ENCODE data around the gene MEP1A.
A peak's percentile ranks its signal among the peaks of the same experiment; 100 is the strongest.
"Not testable (repeated sequence)": the region's sequence is repeated elsewhere in the genome, so short reads cannot be mapped to it uniquely, and the experiment has no call there.

The MEP1A gene

DNA sequence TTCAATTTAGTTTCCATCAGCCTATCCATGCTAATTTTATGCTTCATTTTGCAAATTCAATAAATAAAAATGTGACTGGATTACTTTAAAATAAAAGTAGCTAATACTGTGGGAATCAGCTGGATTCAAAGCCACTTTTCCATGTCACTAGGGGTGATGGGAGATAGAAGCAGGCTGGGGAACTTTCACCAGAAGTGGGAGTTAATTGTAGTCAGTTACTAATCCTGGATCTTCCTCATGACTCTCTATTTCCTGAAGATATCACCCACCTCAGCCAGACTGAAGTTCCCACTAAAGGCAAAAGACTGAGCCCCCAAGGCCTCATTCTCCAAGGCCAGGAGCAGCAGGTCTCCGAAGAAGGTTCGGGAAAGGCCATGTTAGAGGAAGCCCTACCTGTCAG, 41.8 kb downstream of the MEP1A start:
- DNase-seq (ENCODE audit: low spot score) = not testable (repeated sequence)

DNA sequence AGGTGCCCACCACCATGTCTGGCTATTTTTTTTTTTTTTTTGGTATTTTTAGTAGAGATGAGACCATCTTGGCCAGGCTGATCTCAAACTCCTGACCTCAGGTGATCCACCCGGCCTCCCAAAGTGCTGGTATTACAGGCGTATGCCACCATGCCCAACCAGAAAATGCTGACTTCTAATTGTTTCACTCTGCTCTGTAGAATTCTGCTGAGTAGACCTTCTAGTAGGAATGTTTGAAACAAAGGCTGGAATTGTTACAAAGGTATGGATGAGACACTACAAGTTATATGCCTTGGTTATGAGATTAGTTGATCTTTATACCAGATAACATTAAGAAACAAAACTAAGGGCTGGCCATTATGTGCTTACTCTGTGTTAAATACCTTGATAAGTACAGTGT, 44.8 kb downstream of the MEP1A start:
- no peak for DNase-seq (ENCODE audit: low spot score)

DNA sequence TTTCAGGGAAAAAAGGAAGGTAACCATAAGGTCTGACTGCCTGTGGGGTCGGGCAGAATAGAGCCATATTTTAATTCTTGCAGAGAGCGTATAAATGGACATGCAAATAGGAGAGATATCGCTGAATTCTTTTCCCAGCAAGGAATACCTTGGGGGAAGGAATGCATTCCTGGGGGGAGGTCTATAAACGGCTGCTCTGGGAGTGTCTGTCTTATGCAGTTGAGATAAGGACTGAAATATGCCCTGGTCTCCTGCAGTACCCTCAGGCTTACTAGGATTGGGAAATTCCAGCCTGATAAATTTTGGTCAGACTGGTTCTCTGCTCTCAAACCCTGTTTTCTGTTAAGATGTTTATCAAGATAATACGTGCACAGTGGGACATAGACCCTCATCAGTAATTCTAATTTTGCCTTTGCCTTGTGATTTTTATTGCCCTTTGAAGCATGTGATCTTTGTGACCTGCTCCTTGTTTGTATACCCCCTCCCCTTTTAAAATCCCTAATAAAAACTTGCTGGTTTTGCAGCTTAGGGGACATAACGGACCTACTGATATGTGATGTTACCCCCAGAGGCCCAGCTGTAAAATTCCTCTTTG, 49.2 kb downstream of the MEP1A start:
- DNase-seq (ENCODE audit: low spot score) = not testable (repeated sequence)

DNA sequence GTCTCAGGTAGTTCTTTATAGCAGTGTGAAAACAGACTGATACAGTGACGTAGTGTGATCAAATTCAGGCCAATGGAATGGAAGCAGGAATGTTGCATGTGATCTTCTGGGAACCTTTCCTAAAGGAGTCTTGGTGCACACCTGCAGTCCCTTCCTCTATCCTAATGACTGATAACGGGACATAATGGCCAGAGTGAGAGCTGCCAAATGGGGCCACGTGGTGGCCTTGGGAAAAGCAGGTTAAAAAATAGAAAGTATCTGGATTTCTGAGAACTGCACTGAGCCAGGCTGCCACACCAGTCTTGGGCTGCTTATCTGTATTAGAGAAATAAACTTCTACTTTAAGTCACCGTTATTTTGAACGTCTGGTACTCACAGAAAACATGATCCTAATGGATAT, 51.9 kb downstream of the MEP1A start:
- no peak for DNase-seq (ENCODE audit: low spot score)

DNA sequence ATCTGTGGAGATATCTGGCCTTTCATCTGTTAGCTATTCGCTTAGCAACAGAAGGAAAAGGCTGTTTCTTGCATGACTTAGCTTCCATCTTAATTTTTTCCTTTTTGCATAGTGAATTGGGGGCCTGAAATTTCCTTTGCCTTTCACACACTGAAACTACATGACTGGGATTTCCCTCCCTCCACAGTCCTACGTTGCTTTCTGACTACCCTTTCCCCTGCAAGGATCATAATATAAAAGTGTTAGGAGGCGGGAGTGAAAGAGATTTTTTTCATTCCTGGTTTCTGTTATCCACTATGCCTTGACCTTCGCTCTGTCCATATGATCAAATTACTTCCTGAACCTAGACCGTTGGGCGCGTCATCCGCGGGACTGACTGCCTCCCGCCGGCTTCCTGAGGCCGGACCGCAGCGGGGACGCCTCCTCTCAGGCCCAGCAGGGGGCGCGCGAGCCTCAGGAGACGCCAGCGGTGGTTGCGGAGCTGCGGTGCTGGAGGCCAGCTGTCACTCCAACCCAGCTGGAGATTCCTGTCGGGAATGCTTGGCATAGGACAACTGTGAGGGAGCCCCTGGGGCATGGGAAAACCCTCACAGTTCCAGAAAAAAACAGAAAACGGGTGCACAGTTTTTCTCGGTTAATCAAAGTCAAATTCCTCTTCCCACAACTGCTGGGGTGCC, 55.6 kb downstream of the MEP1A start:
- DNase-seq (ENCODE audit: low spot score) = peak; percentile 49

DNA sequence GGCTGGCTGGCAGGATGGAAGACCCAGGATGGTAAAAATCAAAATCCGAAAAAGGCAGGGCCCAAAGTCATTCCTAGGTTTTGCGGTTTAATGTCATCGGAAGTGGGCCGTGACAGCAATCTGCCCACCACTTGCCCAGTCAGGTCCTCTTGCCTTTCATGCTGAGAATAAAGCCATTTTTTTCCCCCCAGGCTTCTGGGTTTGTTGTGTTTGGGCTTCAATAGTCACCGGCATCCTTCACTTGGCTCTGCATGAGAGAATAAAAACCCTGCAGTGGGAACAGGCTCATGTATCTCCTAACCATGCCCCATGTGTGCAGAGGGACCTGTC, 56.1 kb downstream of the MEP1A start:
- no peak for DNase-seq (ENCODE audit: low spot score)

DNA sequence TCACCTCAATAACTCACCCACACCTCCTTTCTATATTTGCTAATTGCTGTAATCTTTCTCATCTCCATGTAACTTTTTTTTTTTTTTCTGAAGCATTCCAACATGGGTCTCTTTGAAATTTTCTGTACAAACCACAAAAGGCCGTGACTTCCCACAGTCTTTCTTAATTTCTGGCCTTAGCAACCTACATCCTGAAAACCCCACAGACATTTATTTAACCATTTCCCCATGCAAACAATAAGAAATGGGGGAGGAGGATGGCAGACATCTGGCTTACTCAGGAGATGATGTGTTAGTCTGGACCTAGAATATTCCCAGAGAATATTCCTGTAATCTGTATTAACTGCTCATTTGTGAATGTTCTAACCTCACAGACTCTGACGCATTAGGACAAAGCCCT, 57.6 kb downstream of the MEP1A start:
- DNase-seq (ENCODE audit: low spot score) = no peak

DNA sequence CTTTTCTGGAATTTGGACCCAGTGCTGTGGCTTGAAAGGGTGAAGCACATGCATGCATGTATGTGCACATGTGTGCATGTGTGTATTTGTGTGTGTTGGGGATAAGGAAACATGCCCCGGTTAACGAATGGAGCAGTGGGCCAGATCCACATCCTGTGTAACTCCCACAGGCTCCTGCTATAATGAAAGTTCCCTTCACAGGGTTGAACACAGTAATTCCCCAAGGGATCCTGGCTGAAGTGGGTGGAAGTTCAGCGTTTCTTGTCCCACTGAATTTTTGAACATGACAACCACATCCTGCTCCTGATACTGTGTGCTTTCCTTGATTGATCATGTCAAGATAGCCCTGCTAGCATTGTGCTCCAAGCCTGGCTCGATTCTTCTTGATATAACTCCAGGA, 58.4 kb downstream of the MEP1A start:
- DNase-seq (ENCODE audit: low spot score) = not testable (repeated sequence)

DNA sequence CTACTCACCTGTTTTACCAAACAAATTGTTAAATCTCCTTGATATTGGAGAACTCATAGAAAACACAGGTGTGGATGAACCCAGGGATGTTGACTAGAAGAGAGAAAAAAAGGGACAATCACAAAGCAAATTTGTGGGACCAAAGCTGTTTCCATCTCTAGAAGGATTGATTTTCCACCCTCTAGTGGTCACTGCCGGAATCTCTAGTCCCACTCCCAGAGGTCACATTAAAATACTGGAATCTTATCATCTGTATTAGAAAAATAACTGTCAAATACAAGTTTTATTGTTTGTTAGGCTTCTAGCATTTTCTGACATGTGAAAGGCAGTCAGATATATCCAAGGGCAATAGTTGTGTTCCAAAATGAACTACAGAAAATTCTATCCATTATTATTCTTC, 62.8 kb downstream of the MEP1A start:
- peak; percentile 10 for DNase-seq (ENCODE audit: low spot score)

DNA sequence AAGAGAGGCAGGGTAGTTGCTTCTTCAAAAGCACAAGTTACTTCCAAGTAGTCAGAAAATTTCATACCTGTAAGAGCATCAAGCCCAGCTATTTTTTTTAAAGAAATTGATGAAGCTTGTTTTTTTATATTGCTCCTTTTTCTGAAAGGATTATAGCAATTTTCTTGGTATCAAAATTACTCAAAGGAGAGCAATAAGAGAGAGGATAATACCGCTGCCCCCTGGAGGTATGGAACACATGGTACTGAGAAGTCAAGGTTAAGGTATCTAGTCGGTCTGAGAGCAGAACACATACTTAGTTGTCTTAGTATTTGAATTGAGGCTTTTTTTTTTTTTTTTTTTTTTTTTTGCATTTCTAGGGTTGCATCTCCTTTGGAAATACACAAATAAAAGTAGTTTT, 69.2 kb downstream of the MEP1A start:
- DNase-seq (ENCODE audit: low spot score) = no peak

DNA sequence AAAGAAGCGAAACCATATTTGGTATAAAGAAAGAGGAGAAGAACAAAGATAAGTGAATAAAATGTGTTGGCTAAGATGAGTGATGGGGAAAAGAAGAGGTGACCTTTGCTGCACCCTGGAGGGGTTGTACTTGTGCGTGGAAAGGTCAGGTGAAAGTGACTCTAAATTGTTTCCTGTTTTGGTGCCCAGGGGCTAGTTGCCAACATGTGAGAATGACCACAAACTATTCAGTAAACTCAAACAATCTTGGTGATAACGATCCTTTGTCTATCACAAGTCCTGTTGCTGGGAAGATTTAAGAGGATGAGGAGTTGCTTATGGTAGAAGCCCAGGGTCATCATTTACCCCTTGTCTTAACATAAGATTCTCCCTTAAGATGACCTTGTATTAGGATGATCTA, 70.6 kb downstream of the MEP1A start:
- DNase-seq (ENCODE audit: low spot score) = no peak

DNA sequence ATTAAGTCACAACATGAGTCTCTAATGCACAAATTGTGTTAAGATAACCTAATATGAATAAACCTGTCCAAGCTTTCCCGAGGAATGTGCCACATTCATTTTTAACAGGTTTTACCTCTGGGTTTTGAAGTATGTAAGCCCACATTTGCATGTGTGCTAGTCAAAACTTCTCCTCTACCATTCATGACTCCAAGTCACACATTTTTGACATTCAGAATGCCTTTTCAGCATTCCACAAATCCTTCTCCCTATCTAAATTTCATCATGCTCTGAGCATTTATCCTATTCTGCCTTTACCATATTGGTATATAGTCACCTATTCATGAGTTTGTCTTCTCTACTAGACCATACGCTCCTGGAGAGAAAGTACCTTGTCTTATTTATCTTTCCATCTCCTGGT, 72.0 kb downstream of the MEP1A start:
- no peak for DNase-seq (ENCODE audit: low spot score)

DNA sequence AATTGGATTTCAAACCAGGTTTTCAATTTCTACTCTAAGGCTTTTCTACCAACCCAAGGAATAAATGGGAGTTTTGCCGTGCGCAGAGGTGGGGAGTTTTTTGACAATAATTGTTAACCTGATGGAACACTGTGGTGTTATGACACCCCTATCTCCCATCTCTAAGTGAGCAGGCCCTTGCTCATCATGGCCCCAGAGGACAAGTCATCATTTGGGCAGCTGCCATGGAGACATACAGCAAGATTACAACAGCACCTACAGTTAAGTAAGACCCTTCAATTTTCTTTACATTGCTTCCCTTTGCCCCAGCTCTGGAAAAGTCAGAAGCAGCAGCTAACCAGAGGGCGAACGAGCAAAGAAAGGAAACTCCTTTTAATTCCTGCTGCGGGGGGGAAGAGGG, 74.2 kb downstream of the MEP1A start:
- DNase-seq (ENCODE audit: low spot score) = no peak

DNA sequence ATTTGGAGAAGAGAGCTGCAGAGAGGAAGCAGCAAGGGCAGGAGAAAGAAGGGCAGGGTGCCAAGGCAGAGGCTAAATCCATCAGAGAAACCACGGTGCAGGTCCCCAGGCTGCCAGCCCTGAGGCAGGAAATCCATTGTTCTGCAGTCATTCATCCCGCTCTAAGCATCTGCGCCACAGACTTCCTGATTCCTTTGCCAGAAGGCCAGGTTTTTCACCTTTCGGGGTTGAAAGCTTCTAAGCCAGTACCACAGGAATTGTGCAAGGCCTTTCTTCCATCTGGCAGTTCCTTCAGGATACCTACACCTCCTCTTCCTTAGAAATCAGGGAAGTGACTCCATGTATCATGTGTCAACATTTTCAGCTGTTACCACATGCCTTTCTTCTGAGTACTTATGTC, 82.9 kb downstream of the MEP1A start:
- DNase-seq (ENCODE audit: low spot score) = no peak

DNA sequence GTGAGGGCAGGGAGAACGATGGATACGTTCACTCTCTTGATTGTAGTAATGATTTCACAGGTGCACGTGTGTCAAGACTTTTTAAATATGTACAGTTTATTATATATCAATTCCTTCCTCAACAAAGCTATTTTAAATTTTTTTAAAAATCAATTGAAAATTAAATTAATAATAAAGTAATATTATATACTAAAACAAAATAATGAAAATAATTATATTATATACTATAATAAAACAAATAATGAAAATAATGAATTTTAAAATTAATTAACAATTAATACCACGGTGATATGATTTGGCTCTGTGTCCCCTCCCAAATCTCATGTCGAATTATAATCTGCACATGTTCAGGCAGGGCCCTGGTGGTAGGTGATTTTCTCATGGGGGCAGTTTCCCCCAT, 85.8 kb downstream of the MEP1A start:
- no peak for DNase-seq (ENCODE audit: low spot score)

DNA sequence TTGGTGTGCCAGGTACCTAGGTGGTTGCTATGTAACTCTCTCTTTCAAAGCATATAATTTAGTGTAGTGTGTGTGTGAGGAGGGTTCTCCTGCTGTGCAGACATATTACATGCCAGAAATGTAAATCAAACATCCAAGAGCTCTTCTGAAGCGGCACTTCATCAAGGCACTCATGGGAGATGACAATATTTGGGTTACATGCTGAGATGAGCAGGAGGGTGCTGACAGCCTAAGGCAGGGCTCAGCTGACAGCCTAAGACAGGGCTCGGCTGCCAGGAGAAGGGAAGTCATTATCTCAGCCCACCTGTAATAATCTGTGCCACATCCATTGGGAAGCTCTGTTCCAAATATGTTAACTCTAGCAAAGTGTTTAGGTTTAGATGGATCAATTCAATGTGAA, 89.5 kb downstream of the MEP1A start:
- DNase-seq (ENCODE audit: low spot score) = no peak

DNA sequence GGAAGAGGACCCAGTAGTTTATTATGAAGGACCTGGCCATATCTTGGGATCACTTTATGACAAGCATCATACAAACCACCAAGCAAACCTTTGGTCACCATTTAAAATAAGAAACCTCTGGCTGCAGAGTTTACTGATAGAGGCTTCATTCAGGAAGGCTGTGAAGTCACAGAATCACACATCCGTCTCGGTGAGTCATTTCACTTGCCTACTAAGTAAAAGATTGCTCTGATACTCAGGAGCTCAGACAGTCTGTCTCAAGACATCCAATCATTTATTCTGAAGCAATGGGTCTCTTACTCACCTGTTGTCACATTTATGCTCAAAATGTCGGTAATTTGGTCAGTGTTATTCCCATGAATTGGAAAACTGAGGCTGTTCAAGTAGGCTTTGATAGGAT, 94.8 kb downstream of the MEP1A start:
- DNase-seq (ENCODE audit: low spot score) = no peak

DNA sequence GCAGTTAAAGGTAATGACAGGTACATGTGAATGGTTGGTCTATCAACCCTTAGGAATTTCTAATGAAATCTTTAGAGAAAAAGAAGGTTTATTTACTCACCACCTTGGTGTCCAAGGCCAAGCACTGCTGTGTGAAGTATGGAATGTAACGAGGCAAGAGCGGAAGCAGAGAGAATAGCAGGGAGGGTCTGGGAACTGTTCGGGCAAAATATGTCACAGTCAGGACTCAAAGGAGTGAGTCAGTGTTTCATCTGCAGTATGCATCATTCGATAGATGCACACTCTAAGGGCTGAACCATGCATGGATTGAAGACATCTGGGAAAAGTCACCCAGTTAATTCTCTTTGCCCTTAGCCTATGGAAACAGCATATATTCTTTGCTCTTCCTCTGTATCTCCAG, 95.4 kb downstream of the MEP1A start:
- DNase-seq (ENCODE audit: low spot score) = no peak
